ENCODE results near the gene ADK.
A peak's percentile ranks its signal among the peaks of the same experiment; 100 is the strongest.

ADK gene

DNA sequence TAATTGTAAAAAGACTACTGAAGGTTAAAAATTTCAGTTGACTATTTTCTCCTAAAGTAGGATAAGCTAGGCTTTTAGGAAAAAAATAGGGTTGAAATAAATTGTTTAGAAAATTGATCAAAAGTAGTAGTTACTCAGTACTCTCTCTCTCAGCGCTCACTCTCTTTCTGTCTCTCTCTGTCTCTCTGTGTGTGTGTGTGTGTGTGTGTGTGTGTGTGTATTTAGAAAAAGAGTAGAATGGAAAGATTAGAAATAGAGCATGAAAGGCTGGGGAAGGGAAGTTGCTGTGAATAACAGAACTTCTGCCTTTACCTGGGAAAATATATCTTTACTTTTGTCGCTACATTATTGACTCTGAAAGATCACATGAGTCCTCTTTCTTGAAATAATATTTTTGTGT, 20.6 kb downstream of the ADK start:
- TF ChIP-seq, protein P1, sequence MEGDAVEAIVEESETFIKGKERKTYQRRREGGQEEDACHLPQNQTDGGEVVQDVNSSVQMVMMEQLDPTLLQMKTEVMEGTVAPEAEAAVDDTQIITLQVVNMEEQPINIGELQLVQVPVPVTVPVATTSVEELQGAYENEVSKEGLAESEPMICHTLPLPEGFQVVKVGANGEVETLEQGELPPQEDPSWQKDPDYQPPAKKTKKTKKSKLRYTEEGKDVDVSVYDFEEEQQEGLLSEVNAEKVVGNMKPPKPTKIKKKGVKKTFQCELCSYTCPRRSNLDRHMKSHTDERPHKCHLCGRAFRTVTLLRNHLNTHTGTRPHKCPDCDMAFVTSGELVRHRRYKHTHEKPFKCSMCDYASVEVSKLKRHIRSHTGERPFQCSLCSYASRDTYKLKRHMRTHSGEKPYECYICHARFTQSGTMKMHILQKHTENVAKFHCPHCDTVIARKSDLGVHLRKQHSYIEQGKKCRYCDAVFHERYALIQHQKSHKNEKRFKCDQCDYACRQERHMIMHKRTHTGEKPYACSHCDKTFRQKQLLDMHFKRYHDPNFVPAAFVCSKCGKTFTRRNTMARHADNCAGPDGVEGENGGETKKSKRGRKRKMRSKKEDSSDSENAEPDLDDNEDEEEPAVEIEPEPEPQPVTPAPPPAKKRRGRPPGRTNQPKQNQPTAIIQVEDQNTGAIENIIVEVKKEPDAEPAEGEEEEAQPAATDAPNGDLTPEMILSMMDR (IDR thresholded peaks at IDR 0.05) = no peak
- no peak for DNase-seq (ENCODE audit: low spot score)
- Histone ChIP-seq H3K27ac (no peak overlapping the region), H3K4me3 (no peak overlapping the region)

DNA sequence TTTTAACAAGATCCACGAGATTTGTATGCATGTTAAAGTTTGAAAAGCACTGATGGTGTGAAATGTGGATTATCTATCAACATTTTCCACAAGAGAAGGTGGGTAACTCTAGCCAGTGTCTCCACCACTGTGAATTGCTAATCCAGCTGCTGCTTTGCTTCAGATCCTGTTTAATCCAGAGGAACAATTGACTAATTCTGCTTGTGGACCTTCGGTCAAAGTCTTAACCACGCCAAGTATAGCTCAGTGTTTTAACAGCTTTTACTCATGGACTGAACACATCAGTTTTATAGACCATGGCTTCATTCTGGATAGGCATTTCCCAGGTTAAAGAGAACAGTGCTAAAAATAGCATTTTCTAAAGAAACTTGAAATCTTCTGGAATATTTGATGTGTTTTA, 23.5 kb downstream of the ADK start:
- no peak overlapping the region for H3K27ac ChIP-seq
- H3K4me3 ChIP-seq = no peak overlapping the region
- TF ChIP-seq, protein P1 (IDR thresholded peaks at IDR 0.05) = no peak
- DNase-seq (ENCODE audit: low spot score) = no peak

DNA sequence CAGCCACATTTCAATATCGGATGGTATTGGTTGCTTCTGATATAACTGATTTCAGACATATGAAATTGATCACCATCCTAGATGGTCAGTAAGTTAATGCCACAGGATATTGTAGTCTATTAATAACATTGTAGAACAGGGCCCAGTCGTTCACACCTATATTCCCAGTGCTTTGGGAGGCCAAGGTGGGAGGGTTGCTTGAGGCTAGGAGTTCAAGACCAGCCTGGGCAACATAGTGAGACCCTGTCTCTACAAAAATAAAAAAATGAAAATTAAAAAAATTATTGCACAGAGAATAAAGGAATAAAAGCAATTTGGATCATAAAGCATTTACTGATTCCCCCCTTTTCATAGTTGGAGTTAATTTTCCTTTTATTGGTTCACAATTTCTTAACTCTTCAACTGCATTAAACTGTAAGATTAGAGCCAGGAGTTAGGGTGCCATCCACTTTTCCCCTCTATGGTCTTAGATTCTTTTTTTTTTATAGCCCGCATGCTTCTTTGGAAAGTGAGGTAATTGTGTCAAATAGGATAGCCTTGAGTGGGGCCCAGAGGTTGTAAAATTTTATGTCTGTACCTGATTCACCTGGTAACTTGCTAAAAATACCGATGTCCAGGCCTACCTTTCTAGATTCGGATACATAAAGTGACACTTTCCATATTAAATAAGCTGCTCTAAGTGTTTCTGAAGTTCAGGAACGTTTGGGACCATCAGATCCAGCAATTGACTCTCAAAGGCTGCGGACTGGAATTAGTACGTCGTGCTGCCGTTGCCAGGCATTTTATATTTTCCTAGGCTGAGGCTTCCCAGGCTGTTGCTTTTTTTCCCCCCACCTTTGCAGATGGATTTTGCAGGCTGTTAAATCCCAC, 24.7 kb downstream of the ADK start:
- H3K27ac ChIP-seq = peak overlapping the region; percentile 78 to 86
- TF ChIP-seq, protein P1 (IDR thresholded peaks at IDR 0.05) = no peak
- H3K4me3 ChIP-seq = peak overlapping the region; percentile 88
- no peak for DNase-seq (ENCODE audit: low spot score)

DNA sequence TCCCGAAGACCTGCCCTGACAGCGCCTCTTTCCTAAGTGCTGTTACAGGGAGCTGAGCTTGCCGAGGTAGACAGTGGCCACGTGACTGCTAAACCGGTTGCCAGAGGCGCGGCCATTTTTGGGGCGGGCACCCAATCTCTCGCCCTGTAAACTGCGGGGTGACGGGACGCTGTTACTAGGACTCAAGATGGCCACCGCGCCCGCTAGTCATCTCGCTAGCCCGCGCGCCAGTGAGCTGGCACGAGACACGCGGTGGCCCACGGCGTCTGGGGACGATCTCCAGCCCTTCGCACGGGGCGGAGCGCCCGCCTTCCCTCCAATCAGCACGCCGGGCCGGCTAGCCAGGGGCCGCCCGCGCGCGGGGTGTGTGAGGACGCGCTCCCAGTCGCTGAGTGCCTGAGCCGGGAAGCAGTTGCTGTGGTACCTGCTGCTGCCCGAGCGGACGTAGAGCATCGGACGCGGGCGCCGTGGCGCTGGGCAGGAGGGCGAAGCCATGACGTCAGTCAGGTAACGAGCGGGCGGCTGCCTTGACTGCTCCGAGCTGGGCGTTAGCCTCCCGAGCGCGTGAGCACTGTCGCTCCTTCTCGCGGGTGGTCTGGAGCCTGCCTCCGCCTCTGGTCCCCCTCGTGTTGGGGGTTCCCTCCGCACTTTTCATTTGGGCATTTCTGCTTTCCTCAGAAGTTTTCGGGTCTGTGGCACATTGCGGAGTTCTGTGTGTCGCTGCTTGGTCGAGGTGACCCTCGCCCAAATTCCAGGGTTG, 25.5 kb downstream of the ADK start:
- peak; percentile 97 for DNase-seq (ENCODE audit: low spot score)
- Histone ChIP-seq H3K27ac (peak overlapping the region; percentile 78 to 86), H3K4me3 (peak overlapping the region; percentile 88)
- TF ChIP-seq, protein P1 (IDR thresholded peaks at IDR 0.05) = no peak

DNA sequence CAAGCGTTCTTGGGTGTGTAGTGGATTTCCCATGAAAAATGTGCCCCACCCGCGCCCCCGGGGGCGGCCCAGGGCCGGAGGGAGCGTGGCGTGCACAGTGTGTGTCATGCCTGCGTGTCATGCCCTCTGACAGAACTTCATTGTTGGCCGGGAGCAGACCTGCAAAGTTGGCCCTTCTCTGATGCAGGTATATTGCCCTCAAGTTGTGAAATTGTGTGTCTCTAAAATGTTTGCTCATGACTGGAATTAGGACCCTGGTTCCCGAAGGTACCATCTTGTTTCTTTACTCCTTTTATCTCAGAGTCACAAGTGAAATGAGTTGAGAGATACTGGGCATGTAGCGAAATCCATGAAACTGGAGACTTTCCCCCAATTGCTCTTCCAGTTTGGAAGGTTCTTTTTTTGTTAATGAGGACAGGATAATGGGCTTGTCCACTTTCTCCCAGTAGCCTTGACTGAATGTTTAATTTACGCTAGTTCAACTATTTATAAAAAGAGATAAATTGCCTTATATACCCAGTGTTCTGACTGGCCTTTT, 26.2 kb downstream of the ADK start:
- DNase-seq (ENCODE audit: low spot score) = peak; percentile 78
- Histone ChIP-seq H3K27ac (peak overlapping the region; percentile 78 to 86), H3K4me3 (peak overlapping the region; percentile 88)
- TF ChIP-seq, protein P1 (IDR thresholded peaks at IDR 0.05) = no peak

DNA sequence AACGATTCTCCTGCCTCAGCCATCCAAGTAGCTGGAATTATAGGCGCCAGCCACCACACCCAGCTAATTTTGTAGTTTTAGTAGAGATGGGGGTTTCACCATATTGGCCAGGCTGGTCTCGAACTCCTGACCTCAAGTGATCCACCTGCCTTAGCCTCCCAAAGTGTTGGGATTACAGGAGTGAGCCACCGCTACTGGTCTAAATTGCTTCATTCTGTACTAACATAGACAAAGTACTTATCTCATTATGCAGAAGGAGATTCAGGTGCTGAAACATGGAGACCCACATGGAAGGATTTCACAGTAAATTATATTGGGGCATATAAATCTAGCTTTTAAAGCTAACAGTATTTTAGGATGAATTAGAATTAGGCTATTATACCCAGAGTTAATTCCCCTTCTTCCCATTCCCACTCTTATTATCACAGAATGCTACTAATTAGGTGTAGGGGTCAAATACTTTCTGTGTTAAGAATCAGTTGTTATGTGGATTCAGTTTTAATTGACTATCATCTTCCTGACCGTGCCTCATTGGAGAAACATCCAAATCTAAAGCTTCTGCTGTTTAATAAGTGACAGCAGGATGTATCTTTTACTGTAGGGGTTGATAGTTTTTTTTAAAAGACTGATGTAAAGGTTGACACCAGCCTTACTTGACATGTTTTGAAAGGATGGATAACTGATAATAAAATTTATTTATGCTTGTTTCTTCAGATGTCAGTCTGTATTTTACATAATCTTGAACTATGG, 27.2 kb downstream of the ADK start:
- TF ChIP-seq, protein P1 (IDR thresholded peaks at IDR 0.05) = no peak
- Histone ChIP-seq H3K4me3 (no peak overlapping the region), H3K27ac (no peak overlapping the region)
- no peak for DNase-seq (ENCODE audit: low spot score)

Measured in coronary artery (tissue), 2 donors.